Kidney epithelial cell (primary cell): ENCODE results near the gene SMOC1. TPM values are rescaled to one million over a fixed set of nuclear protein-coding genes. Genes with fewer than 3 reads are reported as not detected.

Experiments used
- DNase-seq: peaks from one replicate; pipeline ENCODE4 v3.0.0-alpha.2; 2010; ENCODE audit warnings: low read depth
- H3K27me3 ChIP-seq: 2 replicates; pipeline ENCODE4 v1.6.0; 2011; ENCODE audit warnings: low read length; ENCODE audit not compliant: control insufficient read depth, insufficient read depth
- H3K36me3 ChIP-seq: 2 replicates; pipeline ENCODE4 v1.5.1; 2011; ENCODE audit warnings: low read length; ENCODE audit not compliant: control insufficient read depth, insufficient read depth
- H3K4me3 ChIP-seq: 2 replicates; pipeline ENCODE4 v1.5.1; 2011; ENCODE audit warnings: low read depth, mild to moderate bottlenecking, control low read depth, low read length
- CTCF ChIP-seq: IDR thresholded peaks from 2 replicates; pipeline ENCODE4 v1.5.1; 2011; ENCODE audit warnings: mild to moderate bottlenecking, moderate library complexity, low read length, control low read depth, inconsistent platforms; ENCODE audit not compliant: insufficient read depth, poor library complexity, severe bottlenecking
- total RNA-seq: library from RNA; depleted of rRNA; stranded (reverse); fragments of >200 nt; gene quantifications from 2 replicates; pipeline ENCODE4 v1.2.3, GENCODE V29; 2015

The SMOC1 gene
- total RNA-seq, 1 donor from 2014 or later, result 2.7 TPM

GRCh38 chr14:70013271-70013873, 134.2 kb downstream of the SMOC1 start:
- TF ChIP-seq CTCF, result peak; percentile 83
- H3K27me3 ChIP-seq, result no peaks in the 10 kb centered on the region
- H3K4me3 ChIP-seq, result no peak overlapping the region
- no peak for DNase-seq
- H3K36me3 ChIP-seq, result no peaks in the 10 kb centered on the region

- DNase-seq, result no peak
- no peaks in the 10 kb centered on the region for H3K36me3 ChIP-seq
- H3K4me3 ChIP-seq, result no peak overlapping the region
- H3K27me3 ChIP-seq, result no peaks in the 10 kb centered on the region
- no peak for TF ChIP-seq CTCF
Observed at GRCh38 chr14:70014406-70015095, 135.3 kb downstream of the SMOC1 start.

GRCh38 chr14:70018230-70018629, 139.0 kb downstream of the SMOC1 start:
- H3K27me3 ChIP-seq, result no peaks in the 10 kb centered on the region
- TF ChIP-seq CTCF, result no peak
- no peaks in the 10 kb centered on the region for H3K36me3 ChIP-seq
- no peak for DNase-seq
- no peak overlapping the region for H3K4me3 ChIP-seq

GRCh38 chr14:70018713-70019211, 139.5 kb downstream of the SMOC1 start:
- Histone ChIP-seq H3K27me3 (no peaks in the 10 kb centered on the region), H3K36me3 (no peaks in the 10 kb centered on the region), H3K4me3 (no peak overlapping the region)
- DNase-seq, result no peak
- no peak for TF ChIP-seq CTCF

- H3K4me3 ChIP-seq, result no peak overlapping the region
- H3K27me3 ChIP-seq, result no peaks in the 10 kb centered on the region
- no peak for TF ChIP-seq CTCF
- no peak for DNase-seq
- no peaks in the 10 kb centered on the region for H3K36me3 ChIP-seq
Observed at GRCh38 chr14:70019695-70020094, 140.5 kb downstream of the SMOC1 start.
